AG04450 (cell line): Measurements from ENCODE around the gene ZNF488. TPM values are rescaled to one million over a fixed set of nuclear protein-coding genes. Genes with fewer than 3 reads are reported as not detected.

Source experiments
- CTCF ChIA-PET: fragments of 300-600, 350-600 bp; formaldehyde crosslinking; extraction: SDS; loops from one replicate; lab custom pipeline; 2022; ENCODE audit warnings: antibody characterized with exemption, inconsistent platforms; lab: Charles Lee
- POLR2A ChIA-PET: fragments of 350-600 bp; formaldehyde crosslinking; extraction: SDS; loops from one replicate; lab custom pipeline; 2021; ENCODE audit warnings: antibody characterized with exemption, inconsistent platforms; lab: Yijun Ruan, JAX
- DNase-seq: peaks from one replicate; pipeline ENCODE4 v3.0.0-alpha.2; 2011; ENCODE audit warnings: low read depth, low spot score
- H3K27ac ChIP-seq: one replicate; pipeline ENCODE4 v1.5.1; 2012; ENCODE audit warnings: low read depth, low read length, control low read depth
- H3K27me3 ChIP-seq: one replicate; pipeline ENCODE4 v1.6.0; 2012; ENCODE audit warnings: low read length; ENCODE audit not compliant: control insufficient read depth, insufficient read depth
- H3K4me3 ChIP-seq: 2 replicates; pipeline ENCODE4 v1.5.1; 2011; ENCODE audit warnings: mild to moderate bottlenecking, low read depth, low read length, control low read depth
- H3K9me3 ChIP-seq: 2 replicates; pipeline ENCODE4 v1.5.1; 2012; ENCODE audit warnings: low read length; ENCODE audit not compliant: control insufficient read depth, insufficient read depth
- CTCF ChIP-seq: IDR thresholded peaks from 2 replicates; pipeline ENCODE4 v1.5.1; 2011; ENCODE audit warnings: low read depth, low read length, control low read depth, inconsistent platforms
- polyA plus RNA-seq: library from polyadenylated mRNA; depleted of rRNA; stranded (reverse); fragments of >200 nt; gene quantifications from 2 replicates; pipeline ENCODE4 v1.2.3, GENCODE V29; 2011

The ZNF488 gene
- polyA plus RNA-seq, 1 experiment = 0.16 TPM

DNA sequence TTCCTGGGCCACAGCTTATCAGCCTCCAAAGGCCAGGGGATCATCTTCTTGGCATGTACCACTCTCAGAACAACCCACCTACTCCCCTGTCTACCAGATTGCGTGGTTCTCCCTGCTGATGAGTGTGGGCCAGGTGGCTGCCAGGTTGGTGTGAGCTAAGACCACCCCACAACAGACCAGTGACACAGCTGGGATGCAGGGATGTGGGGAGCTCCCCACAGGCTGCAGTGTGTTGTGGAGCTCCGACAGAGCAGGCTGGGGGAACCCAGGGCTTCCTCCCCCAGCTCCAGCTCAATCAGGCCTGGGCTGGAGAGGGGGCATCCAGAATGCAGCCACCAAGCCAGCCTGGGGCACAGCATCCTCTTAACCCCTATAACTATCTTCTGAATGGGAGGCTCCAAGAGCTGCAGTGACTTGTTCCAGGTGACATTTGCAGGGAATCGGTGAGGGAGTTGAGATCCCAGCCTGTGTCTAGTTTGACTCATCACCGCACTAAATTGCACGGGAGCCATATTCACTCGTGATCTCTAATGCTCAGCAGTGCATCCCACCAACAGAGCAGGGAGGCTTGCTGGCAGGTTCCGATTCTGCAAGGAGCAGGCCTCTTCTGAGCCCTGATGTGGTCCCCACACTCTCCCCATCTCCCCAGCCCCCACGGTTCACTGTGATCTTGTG, 62.4 kb downstream of the ZNF488 start:
- ChIA-PET POLR2A (no interaction called here), CTCF (no interaction called here)
- H3K9me3 ChIP-seq = no peaks in the 10 kb centered on the region
- no peak for TF ChIP-seq CTCF
- H3K27me3 ChIP-seq = peaks cover 35% of the 10 kb centered on the region
- DNase-seq = no peak
- H3K27ac ChIP-seq = no peak overlapping the region
- no peak overlapping the region for H3K4me3 ChIP-seq

- no peak for TF ChIP-seq CTCF
- Histone ChIP-seq H3K9me3 (no peaks in the 10 kb centered on the region), H3K27me3 (peaks cover 35% of the 10 kb centered on the region), H3K27ac (no peak overlapping the region), H3K4me3 (no peak overlapping the region)
- ChIA-PET POLR2A (no interaction called here), CTCF (interaction anchor here (1.4 kb wide), 1 partner anchor 296 kb away, joined by 3 read pairs; no protein-coding TSS in a partner anchor)
- DNase-seq = no peak
Measured at GRCh38 chr10:47320812-47321211, 63.3 kb downstream of the ZNF488 start.

DNA sequence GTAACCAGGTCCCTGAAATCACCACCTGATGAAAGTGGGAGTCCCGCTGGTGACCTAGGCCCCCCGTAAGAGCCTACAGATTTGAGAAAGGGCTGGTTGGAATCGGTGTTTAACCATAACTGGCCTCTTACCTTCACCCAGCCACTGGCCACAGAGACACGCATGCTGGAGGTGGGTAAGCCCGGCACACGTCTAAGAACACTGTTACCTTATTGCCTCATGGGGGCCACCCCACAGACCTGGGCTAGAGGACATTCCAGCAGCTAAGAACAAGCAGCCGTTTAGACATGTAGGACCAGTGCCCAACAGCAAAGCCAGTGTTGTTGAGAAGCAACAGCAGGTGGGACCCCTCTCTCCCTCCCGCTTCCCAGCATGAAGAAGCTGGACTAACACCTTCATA, 64.3 kb downstream of the ZNF488 start:
- ChIA-PET CTCF (interaction anchor here (1.4 kb wide), 1 partner anchor 295 kb away, joined by 3 read pairs; no protein-coding TSS in a partner anchor), POLR2A (no interaction called here)
- no peaks in the 10 kb centered on the region for H3K9me3 ChIP-seq
- H3K27ac ChIP-seq = no peak overlapping the region
- TF ChIP-seq CTCF = no peak
- peaks cover 35% of the 10 kb centered on the region for H3K27me3 ChIP-seq
- DNase-seq = no peak
- no peak overlapping the region for H3K4me3 ChIP-seq

- H3K4me3 ChIP-seq = no peak overlapping the region
- POLR2A ChIA-PET = no interaction called here
- no peak for DNase-seq
- H3K27me3 ChIP-seq = peaks cover 38% of the 10 kb centered on the region
- no peak overlapping the region for H3K27ac ChIP-seq
- H3K9me3 ChIP-seq = no peaks in the 10 kb centered on the region
- TF ChIP-seq CTCF = no peak
- CTCF ChIA-PET = interaction anchor here (0.5 to 1.2 kb wide), 2 partner anchors 22 to 323 kb away, joined by 3 to 4 read pairs; no protein-coding TSS in a partner anchor
Measured at GRCh38 chr10:47318706-47319105, 65.4 kb downstream of the ZNF488 start.

DNA sequence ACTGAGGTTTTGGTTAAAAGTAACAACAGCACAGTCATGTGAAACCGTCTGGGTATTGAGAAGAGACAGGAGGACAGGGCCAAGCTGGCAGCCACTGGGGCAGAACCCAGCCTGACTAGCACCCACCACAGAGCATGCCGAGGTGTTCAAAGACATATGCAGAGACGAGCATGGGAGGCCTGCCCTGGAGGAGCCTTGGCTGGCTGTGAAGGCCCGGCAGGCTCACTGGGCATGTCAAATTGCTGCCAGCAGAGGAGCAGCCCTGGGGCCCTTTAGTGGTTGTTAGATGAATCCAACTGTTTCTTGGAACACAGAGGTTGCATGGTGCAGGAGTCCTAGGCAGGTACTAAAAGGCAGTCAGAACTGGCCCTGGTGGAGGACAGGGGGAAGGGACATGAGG, 66.8 kb downstream of the ZNF488 start:
- Histone ChIP-seq H3K4me3 (no peak overlapping the region), H3K27me3 (peaks cover 29% of the 10 kb centered on the region), H3K27ac (no peak overlapping the region), H3K9me3 (no peaks in the 10 kb centered on the region)
- no peak for DNase-seq
- no peak for TF ChIP-seq CTCF
- CTCF ChIA-PET = interaction anchor here (1.2 kb wide), 1 partner anchor 23 kb away, joined by 4 read pairs; no protein-coding TSS in a partner anchor
- POLR2A ChIA-PET = no interaction called here
